Skeletal muscle tissue (tissue), 4 donors: ENCODE measurements around the gene ANTXR1. TPM values are rescaled to one million over a fixed set of nuclear protein-coding genes. Genes with fewer than 3 reads are reported as not detected.

Experiments used
- H3K27ac ChIP-seq: one replicate; pipeline ENCODE4 v1.7.0; 2013; ENCODE audit warnings: mild to moderate bottlenecking, low read depth, low read length, inconsistent platforms
- H3K27me3 ChIP-seq, 3 donors: one replicate each; pipeline ENCODE4 v1.7.0; 2013; ENCODE audit warnings: low read length in 3 of 3; ENCODE audit not compliant: control insufficient read depth in 3 of 3, insufficient read depth in 3 of 3
- H3K36me3 ChIP-seq, 3 donors: one replicate each; pipeline ENCODE4 v1.7.0; 2013; ENCODE audit warnings: low read length in 3 of 3; ENCODE audit not compliant: control insufficient read depth in 3 of 3, insufficient read depth in 3 of 3
- H3K4me1 ChIP-seq, 3 donors: one replicate each; pipeline ENCODE4 v1.7.0; 2013; ENCODE audit warnings: low read length in 3 of 3, mild to moderate bottlenecking in 3 of 3; ENCODE audit not compliant: control insufficient read depth in 3 of 3, insufficient read depth in 3 of 3
- H3K4me3 ChIP-seq, 3 donors: one replicate each; pipeline ENCODE4 v1.7.0; 2013; ENCODE audit warnings: low read length in 3 of 3
- H3K9ac ChIP-seq, 3 donors: one replicate each; pipeline ENCODE4 v1.7.0; 2013; ENCODE audit warnings: low read length in 3 of 3, mild to moderate bottlenecking in 3 of 3, moderate library complexity in 2 of 3, low read depth in 1 of 3
- H3K9me3 ChIP-seq, 3 donors: one replicate each; pipeline ENCODE4 v1.7.0; 2013; ENCODE audit warnings: low read length in 3 of 3; ENCODE audit not compliant: control insufficient read depth in 3 of 3
- total RNA-seq: library from RNA; depleted of rRNA; stranded (reverse); fragments of >200 nt; gene quantifications from one replicate; pipeline ENCODE4 v1.2.3, GENCODE V29; 2014
- donor health status: Osteomylitis.

ANTXR1 gene
- total RNA-seq, 1 donor from 2014 or later, result 86.6 TPM

- Histone ChIP-seq H3K9ac (no peak overlapping the region), H3K27me3 (no peaks in the 10 kb centered on the region), H3K4me3 (no peak overlapping the region), H3K4me1 (peaks cover 10 to 24% (median 22%) of the 10 kb centered on the region in 3 donors), H3K27ac (no peak overlapping the region), H3K9me3 (no peaks in the 10 kb centered on the region), H3K36me3 (no peaks in the 10 kb centered on the region)
These were observed 151.2 kb downstream of the ANTXR1 start for GRCh38 chr2:69164061-69164778.

GRCh38 chr2:69165091-69165880 lies 152.3 kb downstream of the ANTXR1 start:
- no peaks in the 10 kb centered on the region for H3K27me3 ChIP-seq
- H3K27ac ChIP-seq, result no peak overlapping the region
- no peak overlapping the region for H3K4me3 ChIP-seq
- no peak overlapping the region for H3K9ac ChIP-seq
- H3K36me3 ChIP-seq, result no peaks in the 10 kb centered on the region
- H3K4me1 ChIP-seq, result peaks cover 10 to 24% (median 22%) of the 10 kb centered on the region in 3 donors
- no peaks in the 10 kb centered on the region for H3K9me3 ChIP-seq

- Histone ChIP-seq H3K4me3 (no peak overlapping the region), H3K27ac (no peak overlapping the region), H3K9ac (no peak overlapping the region), H3K9me3 (no peaks in the 10 kb centered on the region), H3K36me3 (no peaks in the 10 kb centered on the region), H3K27me3 (no peaks in the 10 kb centered on the region), H3K4me1 (peaks cover 10 to 25% (median 24%) of the 10 kb centered on the region in 3 donors)
These were observed 153.5 kb downstream of the ANTXR1 start for GRCh38 chr2:69166465-69166811.

- Histone ChIP-seq H3K9me3 (no peaks in the 10 kb centered on the region), H3K4me3 (no peak overlapping the region), H3K9ac (no peak overlapping the region), H3K4me1 (peaks cover 10 to 25% (median 24%) of the 10 kb centered on the region in 3 donors), H3K27ac (no peak overlapping the region), H3K27me3 (no peaks in the 10 kb centered on the region), H3K36me3 (no peaks in the 10 kb centered on the region)
These were observed 154.0 kb downstream of the ANTXR1 start for GRCh38 chr2:69166812-69167468.

- no peak overlapping the region for H3K9ac ChIP-seq
These were observed 154.5 kb downstream of the ANTXR1 start for GRCh38 chr2:69167469-69167822.

GRCh38 chr2:69168144-69168813 lies 155.3 kb downstream of the ANTXR1 start:
- peaks cover 5 to 24% (median 14%) of the 10 kb centered on the region in 3 donors for H3K4me1 ChIP-seq
- H3K27ac ChIP-seq, result no peak overlapping the region
- no peaks in the 10 kb centered on the region for H3K27me3 ChIP-seq
- no peak overlapping the region for H3K4me3 ChIP-seq
- H3K36me3 ChIP-seq, result peaks cover 0 to 2% (median 0%) of the 10 kb centered on the region in 3 donors
- no peaks in the 10 kb centered on the region for H3K9me3 ChIP-seq
- H3K9ac ChIP-seq, result no peak overlapping the region

More at GRCh38 chr2:69167469-69167822, 154.5 kb downstream of the ANTXR1 start:
- no peak overlapping the region for H3K4me3 ChIP-seq
- peaks cover 7 to 24% (median 20%) of the 10 kb centered on the region in 3 donors for H3K4me1 ChIP-seq
- no peaks in the 10 kb centered on the region for H3K36me3 ChIP-seq
- no peaks in the 10 kb centered on the region for H3K27me3 ChIP-seq
- H3K27ac ChIP-seq, result no peak overlapping the region
- no peaks in the 10 kb centered on the region for H3K9me3 ChIP-seq

GRCh38 chr2:69168950-69169654 lies 156.1 kb downstream of the ANTXR1 start:
- no peak overlapping the region for H3K27ac ChIP-seq
- H3K4me1 ChIP-seq, result peaks cover 5 to 19% (median 14%) of the 10 kb centered on the region in 3 donors
- H3K27me3 ChIP-seq, result no peaks in the 10 kb centered on the region
- no peaks in the 10 kb centered on the region for H3K9me3 ChIP-seq
- peaks cover 0 to 3% (median 0%) of the 10 kb centered on the region in 3 donors for H3K36me3 ChIP-seq
- no peak overlapping the region for H3K4me3 ChIP-seq
- H3K9ac ChIP-seq, result no peak overlapping the region

- no peak overlapping the region for H3K27ac ChIP-seq
These were observed 156.8 kb downstream of the ANTXR1 start for GRCh38 chr2:69169655-69170389.

GRCh38 chr2:69170661-69171060 lies 157.7 kb downstream of the ANTXR1 start:
- H3K27me3 ChIP-seq, result no peaks in the 10 kb centered on the region
- H3K27ac ChIP-seq, result no peak overlapping the region
- no peaks in the 10 kb centered on the region for H3K9me3 ChIP-seq
- H3K4me3 ChIP-seq, result no peak overlapping the region
- H3K36me3 ChIP-seq, result peaks cover 0 to 3% (median 0%) of the 10 kb centered on the region in 3 donors
- no peak overlapping the region for H3K9ac ChIP-seq
- peaks cover 3 to 14% (median 14%) of the 10 kb centered on the region in 3 donors for H3K4me1 ChIP-seq

More at GRCh38 chr2:69169655-69170389, 156.8 kb downstream of the ANTXR1 start:
- Histone ChIP-seq H3K27me3 (no peaks in the 10 kb centered on the region), H3K9ac (no peak overlapping the region), H3K4me3 (no peak overlapping the region), H3K36me3 (peaks cover 0 to 3% (median 0%) of the 10 kb centered on the region in 3 donors), H3K9me3 (no peaks in the 10 kb centered on the region), H3K4me1 (peaks cover 5 to 15% (median 14%) of the 10 kb centered on the region in 3 donors)
